ENCODE measurements around the gene FHOD3. TPM values are rescaled to one million over a fixed set of nuclear protein-coding genes. Genes with fewer than 3 reads are reported as not detected.

FHOD3 gene
- total RNA-seq, 4 donors from 2014 or later = 0.26 to 13.8 (median 4.9) TPM; not detected in 1

- no peak for TF ChIP-seq POLR2A (IDR thresholded peaks at IDR 0.05)
- TF ChIP-seq CTCF (IDR thresholded peaks at IDR 0.05) = no peak
- DNase-seq = no peak
Observed at GRCh38 chr18:36532394-36532793, 234.9 kb downstream of the FHOD3 start.

GRCh38 chr18:36532815-36533214 is 235.3 kb downstream of the FHOD3 start:
- Histone ChIP-seq H3K36me3 (no peaks in the 10 kb centered on the region), H3K27ac (no peak overlapping the region), H3K9me3 (no peaks in the 10 kb centered on the region), H3K4me3 (no peak overlapping the region), H3K27me3 (no peaks in the 10 kb centered on the region), H3K4me1 (no peaks in the 10 kb centered on the region)
- no peak for DNase-seq
- intact Hi-C loops (cut with DNase I; ENCODE audit: low total_unique reads) = no loop called here
- TF ChIP-seq CTCF (IDR thresholded peaks at IDR 0.05) = no peak
- no peak for TF ChIP-seq POLR2A (IDR thresholded peaks at IDR 0.05)

More at GRCh38 chr18:36532394-36532793, 234.9 kb downstream of the FHOD3 start:
- intact Hi-C loops (cut with DNase I; ENCODE audit: low total_unique reads) = no loop called here
- H3K4me1 ChIP-seq = no peaks in the 10 kb centered on the region
- no peaks in the 10 kb centered on the region for H3K36me3 ChIP-seq
- H3K27ac ChIP-seq = no peak overlapping the region
- H3K27me3 ChIP-seq = no peaks in the 10 kb centered on the region
- no peak overlapping the region for H3K4me3 ChIP-seq
- no peaks in the 10 kb centered on the region for H3K9me3 ChIP-seq

GRCh38 chr18:36533446-36534153 is 236.1 kb downstream of the FHOD3 start:
- Histone ChIP-seq H3K27ac (no peak overlapping the region), H3K4me1 (no peaks in the 10 kb centered on the region), H3K36me3 (no peaks in the 10 kb centered on the region), H3K27me3 (no peaks in the 10 kb centered on the region), H3K4me3 (no peak overlapping the region), H3K9me3 (no peaks in the 10 kb centered on the region)
- DNase-seq = no peak
- intact Hi-C loops (cut with DNase I; ENCODE audit: low total_unique reads) = no loop called here
- TF ChIP-seq CTCF (IDR thresholded peaks at IDR 0.05) (no peak), POLR2A (IDR thresholded peaks at IDR 0.05) (no peak)

- no peaks in the 10 kb centered on the region for H3K9me3 ChIP-seq
- no peaks in the 10 kb centered on the region for H3K27me3 ChIP-seq
- no peak overlapping the region for H3K27ac ChIP-seq
- H3K4me1 ChIP-seq = no peaks in the 10 kb centered on the region
- intact Hi-C loops (cut with DNase I; ENCODE audit: low total_unique reads) = no loop called here
- no peak overlapping the region for H3K4me3 ChIP-seq
- no peak for TF ChIP-seq POLR2A (IDR thresholded peaks at IDR 0.05)
- no peak for TF ChIP-seq CTCF (IDR thresholded peaks at IDR 0.05)
- no peak for DNase-seq
- no peaks in the 10 kb centered on the region for H3K36me3 ChIP-seq
Observed at GRCh38 chr18:36534154-36534688, 236.7 kb downstream of the FHOD3 start.

- no peak for DNase-seq
- H3K9me3 ChIP-seq = no peaks in the 10 kb centered on the region
- TF ChIP-seq POLR2A (IDR thresholded peaks at IDR 0.05) (no peak), CTCF (IDR thresholded peaks at IDR 0.05) (no peak)
Observed at GRCh38 chr18:36535202-36535935, 237.9 kb downstream of the FHOD3 start.

More at GRCh38 chr18:36535202-36535935, 237.9 kb downstream of the FHOD3 start:
- no peak overlapping the region for H3K4me3 ChIP-seq
- intact Hi-C loops (cut with DNase I; ENCODE audit: low total_unique reads) = no loop called here
- no peaks in the 10 kb centered on the region for H3K36me3 ChIP-seq
- H3K4me1 ChIP-seq = no peaks in the 10 kb centered on the region
- no peak overlapping the region for H3K27ac ChIP-seq
- H3K27me3 ChIP-seq = no peaks in the 10 kb centered on the region

Data from uterus (tissue), 4 donors.